Activated T-cell treated with anti-CD3 and anti-CD28 coated beads, Interleukin-2, amount 50 U/mL, for 1 hour (primary cell): Measurements from ENCODE around the gene ABHD11.
"Not testable (repeated sequence)": the region's sequence is repeated elsewhere in the genome, so short reads cannot be mapped to it uniquely, and the experiment has no call there.

Source experiments
- DNase-seq: peaks from one replicate; pipeline ENCODE4 v3.0.0-alpha.2; 2020

Gene ABHD11

DNA sequence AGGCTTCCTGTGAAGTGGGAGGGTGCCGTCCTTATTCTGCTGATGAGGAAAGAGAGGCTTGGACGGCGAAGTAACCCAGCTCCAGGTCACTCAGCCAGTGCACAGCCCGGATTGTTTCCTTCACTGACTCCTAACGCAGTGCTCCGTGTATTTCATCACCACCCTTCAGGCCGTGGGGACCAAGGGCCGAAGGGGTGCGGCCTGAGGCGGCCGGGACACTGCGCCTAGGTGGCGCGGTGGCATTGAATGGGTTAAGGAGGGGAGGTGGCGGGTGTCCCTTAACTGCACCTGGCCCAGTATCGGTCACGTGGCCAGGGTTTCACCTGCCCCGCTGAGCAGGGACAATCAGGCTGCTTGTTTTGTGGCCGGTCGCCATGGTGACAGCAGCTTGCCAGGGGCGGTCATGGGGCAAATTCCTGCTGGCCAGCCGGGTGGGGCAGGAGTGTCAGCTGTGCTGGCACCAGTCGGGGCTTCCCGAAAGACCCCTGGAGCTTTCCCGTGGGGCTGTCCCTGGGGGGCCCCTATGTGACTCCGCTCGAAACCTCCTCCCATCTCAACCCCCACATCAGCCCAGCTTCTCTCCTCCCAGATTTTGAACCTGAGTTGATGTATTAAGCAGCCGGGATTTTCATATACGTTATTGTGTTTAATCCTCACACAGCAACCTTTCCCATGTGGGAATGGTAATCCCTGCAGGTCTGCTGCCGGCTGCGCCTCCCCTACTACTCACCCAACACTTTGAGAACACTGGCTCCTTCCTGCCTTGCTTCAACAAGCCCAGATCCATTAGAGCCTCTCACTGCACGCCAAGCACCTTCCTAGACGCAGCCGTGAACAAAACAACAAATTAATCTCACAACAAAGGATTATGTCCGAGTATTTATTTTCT lies 4.4 kb upstream of the ABHD11 start:
- no peak for DNase-seq

DNA sequence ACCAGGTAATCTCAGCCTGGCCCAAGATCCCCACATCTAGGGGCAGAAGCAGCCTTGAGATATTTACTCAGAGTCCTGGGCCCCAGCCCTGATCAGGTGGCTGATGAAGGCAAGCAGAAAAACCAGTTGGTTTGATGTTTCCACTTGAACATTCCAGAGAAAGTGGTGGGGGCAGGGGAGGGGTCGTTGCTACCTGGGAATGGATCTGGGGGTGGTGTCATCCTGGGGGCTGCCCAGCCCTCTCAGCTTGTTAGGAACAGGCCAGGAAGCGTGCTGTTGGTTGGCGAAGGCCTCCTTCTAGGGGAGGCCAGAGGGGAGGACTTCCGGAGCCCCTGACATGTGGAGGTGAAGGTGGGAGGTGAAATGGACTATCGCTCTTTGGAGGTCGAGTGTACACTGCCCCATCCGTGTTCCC lies 3.7 kb upstream of the ABHD11 start:
- no peak for DNase-seq

- no peak for DNase-seq
Measured at GRCh38 chr7:73741600-73741999, 3.0 kb upstream of the ABHD11 start.

DNA sequence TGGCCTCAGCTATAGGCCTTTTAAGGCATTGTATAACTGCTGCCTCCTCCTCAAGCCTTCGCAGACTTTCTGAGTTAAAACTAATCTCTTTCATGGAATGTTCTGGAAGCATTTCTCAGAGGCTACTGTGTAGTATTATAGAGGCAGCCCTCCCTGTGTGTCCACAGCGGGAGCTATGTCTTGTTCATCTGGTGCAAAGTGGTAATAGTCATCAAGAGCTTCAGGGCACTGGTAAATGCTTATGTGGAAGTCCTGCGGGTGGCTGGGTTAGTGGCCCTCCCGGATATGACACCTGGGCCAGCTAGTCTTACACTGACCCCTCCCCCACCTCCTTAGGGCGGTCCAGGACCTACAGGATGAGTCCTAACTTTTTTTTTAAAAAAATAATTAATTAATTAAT lies 2.2 kb upstream of the ABHD11 start:
- DNase-seq: no peak

DNA sequence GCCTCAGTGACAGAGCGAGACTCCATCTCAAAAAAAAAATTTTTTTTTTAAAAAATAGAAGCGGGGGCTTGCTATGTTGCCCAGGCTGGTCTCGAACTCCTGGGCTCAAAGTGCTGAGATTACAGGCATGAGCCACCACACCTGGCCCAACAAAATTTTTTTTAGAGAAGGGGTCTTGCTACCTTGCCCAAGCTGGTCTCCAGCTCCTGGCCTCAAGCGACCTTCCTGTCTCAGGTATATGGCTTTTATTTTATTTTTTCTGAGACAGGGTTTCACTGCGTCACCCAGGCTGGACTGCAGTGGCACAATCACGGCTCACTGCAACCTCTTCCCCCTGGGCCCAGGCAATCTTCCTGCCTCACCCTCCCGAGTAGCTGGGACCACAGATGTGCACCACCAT lies 1.6 kb upstream of the ABHD11 start:
- DNase-seq: no peak

- DNase-seq: no peak
Measured at GRCh38 chr7:73739387-73739767, 775 bp upstream of the ABHD11 start.

- peak; percentile 67 for DNase-seq
Measured at GRCh38 chr7:73738220-73738611, 386 bp downstream of the ABHD11 start.

DNA sequence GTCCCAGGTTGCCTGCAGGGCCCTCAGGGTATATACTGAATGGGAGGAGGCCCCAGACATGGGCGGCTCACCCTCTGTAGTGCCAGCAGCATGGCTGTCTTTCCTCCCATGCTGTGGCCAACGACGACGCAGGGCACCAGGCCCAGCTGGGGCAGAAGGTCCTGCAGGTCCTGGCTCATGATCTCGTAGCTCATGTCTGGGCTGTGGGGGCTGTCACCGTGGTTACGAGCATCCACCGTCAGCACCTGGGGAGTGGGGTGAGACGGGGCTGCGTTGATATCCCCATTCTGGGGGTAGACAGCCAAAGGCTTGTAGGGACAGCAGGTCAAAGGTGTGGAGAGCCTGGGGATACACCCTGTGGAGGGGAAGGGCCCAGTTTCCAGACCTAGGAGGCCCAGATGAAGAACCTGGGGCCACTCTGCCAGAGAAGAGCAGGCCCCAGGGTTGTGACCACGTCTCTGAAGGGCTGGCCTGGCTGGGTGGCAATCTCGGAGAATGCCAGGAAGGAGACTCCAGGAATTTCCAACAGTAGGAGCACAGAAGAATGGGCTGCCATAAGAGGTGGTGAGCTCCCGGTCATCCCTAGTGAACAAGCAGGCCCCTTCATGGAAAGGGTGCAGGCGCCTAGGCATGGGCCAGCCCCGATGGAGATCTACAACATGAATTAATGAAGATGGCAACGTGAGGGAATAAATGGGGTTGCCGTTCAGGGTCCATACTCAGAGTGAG lies 947 bp downstream of the ABHD11 start:
- DNase-seq: no peak

- DNase-seq: no peak
Measured at GRCh38 chr7:73736885-73737284, 1.7 kb downstream of the ABHD11 start.

- no peak for DNase-seq
Measured at GRCh38 chr7:73735528-73735905, 3.1 kb downstream of the ABHD11 start.

- DNase-seq: peak; percentile 79
Measured at GRCh38 chr7:73734619-73735527, 3.7 kb downstream of the ABHD11 start.

GRCh38 chr7:73732397-73732796 lies 6.2 kb downstream of the ABHD11 start:
- DNase-seq: no peak

DNA sequence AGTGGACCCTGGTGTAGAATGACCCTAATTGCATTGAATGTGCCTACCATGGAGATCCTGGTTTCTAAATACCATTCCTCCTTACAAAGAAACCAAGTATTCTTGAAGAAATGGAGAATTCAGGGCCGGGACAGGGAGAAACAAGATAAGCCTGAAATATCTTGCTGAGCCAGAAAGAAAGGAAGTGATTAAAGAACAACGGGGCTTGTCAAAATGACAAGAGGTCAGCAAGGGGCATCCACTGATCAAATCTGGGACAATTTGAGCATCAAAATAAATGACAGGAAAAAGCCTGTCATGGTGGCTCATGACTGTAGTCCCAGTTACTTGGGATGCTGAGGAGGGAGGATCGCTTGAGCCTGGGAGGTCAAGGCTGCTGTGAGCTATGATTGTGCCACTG lies 8.1 kb downstream of the ABHD11 start:
- DNase-seq: no peak

DNA sequence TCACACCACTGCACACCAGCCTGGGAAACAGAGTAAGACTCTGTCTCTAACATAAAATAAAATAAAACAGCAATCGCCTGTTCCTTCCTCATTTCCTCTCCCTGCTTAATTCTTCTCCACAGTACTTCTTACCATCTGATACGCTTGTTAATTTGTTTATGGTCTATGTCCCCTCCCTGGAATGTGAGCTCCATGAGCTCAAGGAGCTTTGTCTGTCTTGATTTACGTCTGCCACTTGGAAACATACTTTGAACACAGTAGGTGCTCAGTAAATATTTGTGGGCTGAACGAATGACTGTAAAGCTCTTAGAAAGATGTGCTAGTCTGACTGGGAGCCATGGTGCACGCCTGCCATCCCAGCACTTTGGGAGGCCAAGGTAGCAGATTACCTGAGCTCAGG lies 10.1 kb downstream of the ABHD11 start:
- DNase-seq: no peak

GRCh38 chr7:73727952-73728351 lies 10.7 kb downstream of the ABHD11 start:
- no peak for DNase-seq

DNA sequence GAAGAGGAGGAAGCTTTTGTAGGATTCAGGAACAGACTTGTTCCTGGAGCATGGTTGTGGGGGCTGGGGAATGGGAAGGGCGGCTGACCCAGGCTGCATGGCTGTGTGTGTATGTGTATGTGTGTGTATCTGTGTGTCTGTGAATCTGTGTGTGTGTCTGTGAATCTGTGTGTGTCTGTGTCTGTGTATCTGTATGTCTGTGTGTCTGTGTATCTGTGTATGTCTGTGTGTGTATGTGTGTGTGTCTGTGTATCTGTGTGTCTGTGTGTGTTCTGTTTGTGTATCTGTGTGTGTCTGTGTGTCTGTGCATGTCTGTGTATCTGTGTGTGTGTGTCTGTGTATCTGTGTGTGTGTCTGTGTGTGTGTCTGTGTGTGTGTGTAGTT lies 12.5 kb downstream of the ABHD11 start:
- no peak for DNase-seq

DNA sequence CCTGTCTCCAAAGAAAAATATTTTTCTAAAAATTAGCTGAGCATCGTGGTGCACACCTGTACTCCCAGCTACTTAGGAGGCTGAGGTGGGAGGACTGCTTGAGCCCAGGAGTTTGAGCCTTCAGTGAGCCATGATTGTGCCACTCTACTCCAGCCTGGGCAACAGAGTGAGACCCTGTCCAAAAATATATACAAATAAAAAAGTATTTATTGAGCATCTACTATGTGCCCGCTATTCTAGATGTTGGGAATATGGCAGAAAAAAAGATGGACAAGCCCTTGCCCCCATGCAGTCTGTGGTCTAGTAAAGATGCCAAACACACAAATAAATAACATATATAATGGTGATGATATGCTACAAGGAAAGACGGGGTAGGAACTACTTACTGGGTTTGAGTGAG lies 14.8 kb downstream of the ABHD11 start:
- no peak for DNase-seq

DNA sequence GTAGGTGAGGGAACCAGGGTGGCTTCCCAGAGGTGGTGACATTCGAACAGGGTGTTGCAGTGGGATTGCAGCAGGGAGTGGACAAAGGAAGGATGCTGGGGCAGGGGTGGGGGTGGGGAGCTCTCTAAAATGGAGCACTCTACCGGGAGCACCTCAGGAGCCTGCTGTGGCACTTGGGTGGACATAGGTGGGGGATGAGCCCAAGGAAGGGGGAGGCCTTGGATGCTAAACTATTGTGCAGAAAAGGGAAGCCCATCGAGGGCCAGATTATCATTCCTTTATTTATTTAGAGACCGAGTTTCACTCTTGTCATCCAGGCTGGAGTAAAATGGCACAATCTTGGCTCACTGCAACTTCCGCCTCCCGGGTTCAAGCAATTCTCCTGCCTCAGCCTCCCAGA lies 15.8 kb downstream of the ABHD11 start:
- DNase-seq: no peak

DNA sequence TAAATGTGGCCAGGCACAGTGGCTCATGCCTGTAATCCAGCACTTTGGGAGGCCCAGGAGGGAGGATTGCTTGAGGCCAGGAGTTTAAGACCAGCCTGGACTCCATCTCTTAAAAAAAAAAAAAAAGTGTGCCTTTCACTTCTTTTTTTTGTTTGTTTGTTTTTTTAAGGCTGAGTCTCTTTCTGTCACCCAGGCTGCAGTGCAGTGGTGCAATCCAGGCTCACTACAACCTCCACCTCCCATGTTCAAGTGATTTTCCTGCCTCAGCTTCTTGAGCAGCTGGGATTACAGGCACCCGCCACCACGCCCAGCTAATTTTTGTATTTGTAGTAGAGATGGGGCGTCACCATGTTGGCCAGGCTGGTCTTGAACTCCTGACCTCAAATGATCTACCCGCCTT lies 16.4 kb downstream of the ABHD11 start:
- not testable (repeated sequence) for DNase-seq

DNA sequence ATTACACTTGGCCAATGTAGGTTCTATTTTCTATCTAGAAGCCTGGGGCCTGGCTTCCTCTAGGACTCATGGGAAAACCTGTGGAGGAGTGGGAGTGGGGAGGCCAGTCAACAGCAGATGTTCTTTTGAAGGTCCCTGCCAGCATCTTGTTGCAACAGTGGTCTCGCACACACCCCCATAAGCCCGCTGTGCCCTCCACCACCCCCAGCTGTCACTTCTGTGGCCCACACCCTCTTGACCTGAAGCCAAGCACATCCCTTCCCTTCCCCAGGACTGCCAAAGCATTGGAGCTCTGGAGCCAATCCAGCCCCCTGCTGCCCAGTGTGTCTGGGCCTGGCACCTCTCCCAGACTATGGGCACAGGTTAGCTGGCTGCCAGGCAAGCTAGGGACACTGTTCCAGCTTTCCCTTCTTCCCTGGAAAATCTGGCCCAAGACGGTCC lies 17.2 kb downstream of the ABHD11 start:
- DNase-seq: no peak

DNA sequence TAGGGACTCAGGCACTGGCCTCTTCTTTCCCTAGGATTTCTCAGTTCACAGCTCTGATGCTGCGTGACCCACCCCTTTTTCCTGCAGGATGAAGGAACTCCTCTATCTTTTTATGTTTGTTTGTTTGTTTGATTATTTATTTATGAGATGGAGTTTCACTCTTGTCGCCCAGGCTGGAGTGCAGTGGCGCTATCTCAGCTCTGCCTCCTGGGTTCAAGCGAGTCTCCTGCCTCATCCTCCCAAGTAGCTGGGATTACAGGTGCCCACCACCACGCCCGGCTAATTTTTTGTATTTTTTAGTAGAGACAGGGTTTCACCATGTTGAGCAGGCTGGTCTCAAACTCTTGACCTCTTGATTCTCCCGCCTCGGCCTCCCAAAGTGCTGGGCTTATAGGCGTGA lies 18.2 kb downstream of the ABHD11 start:
- not testable (repeated sequence) for DNase-seq

- DNase-seq: no peak
Measured at GRCh38 chr7:73719806-73720169, 18.8 kb downstream of the ABHD11 start.
